Testis (tissue), 3 donors: ENCODE measurements around the gene PPP2R2C. TPM values are rescaled to one million over a fixed set of nuclear protein-coding genes. Genes with fewer than 3 reads are reported as not detected.

ENCODE experiments used
- DNase-seq: peaks from one replicate; pipeline ENCODE4 v3.0.0-alpha.2; 2019
- H3K27ac ChIP-seq, 2 donors: fragments of 200-600 bp; sonication (generic); one replicate each; pipeline ENCODE4 v1.5.1; 2019
- H3K27me3 ChIP-seq: fragments of 200-600 bp; sonication (generic); one replicate; pipeline ENCODE4 v1.5.1; 2019
- H3K36me3 ChIP-seq: fragments of 200-600 bp; sonication (generic); one replicate; pipeline ENCODE4 v1.5.1; 2017; ENCODE audit warnings: low read depth; ENCODE audit errors: missing control alignments
- H3K4me1 ChIP-seq: fragments of 200-600 bp; sonication (generic); one replicate; pipeline ENCODE4 v1.5.1; 2019
- H3K4me3 ChIP-seq, 2 donors: fragments of 200-600 bp; sonication (generic); one replicate each; pipeline ENCODE4 v1.5.1; 2017 to 2019
- H3K9me3 ChIP-seq: fragments of 200-600 bp; sonication (generic); one replicate; pipeline ENCODE4 v1.5.1; 2017
- POLR2A ChIP-seq: fragments of 450-650 bp; IDR thresholded peaks from one replicate; pipeline ENCODE4 v1.6.1; 2017; ENCODE audit warnings: antibody characterized with exemption, mild to moderate bottlenecking, moderate library complexity
- WGBS, 2 donors: methylation state at CpG; one replicate each; pipeline ENCODE4 v1.1.5; 2018; 5-methylcytosine and 5-hydroxymethylcytosine counted together
- intact Hi-C: fragments of 100-400 bp; cut with DNase I; formaldehyde crosslinking; loops from one replicate; pipeline ENCODE4 v1.15.1; 2023; ENCODE audit warnings: low total_unique reads
- polyA plus RNA-seq: library from polyadenylated mRNA; stranded (reverse); fragments of 350-450 nt; fragmentation: Illumina TruSeq; extraction: RNeasy Lipid Tissue Mini Kit (QIAGEN cat#74804); gene quantifications from one replicate; pipeline ENCODE4 v1.2.3, GENCODE V29; 2014; ENCODE audit warnings: low read depth, low replicate concordance; ENCODE audit not compliant: insufficient read depth
- total RNA-seq, 2 donors: library from RNA; depleted of rRNA; stranded (reverse); fragments of >200 nt; gene quantifications; one replicate each; pipeline ENCODE4 v1.2.3, GENCODE V29; 2016
- TF ChIP-seq, protein P1 (sequence below), 3 experiments: fragments of 450-650 bp in 2 of 3; fragments of 200-600 bp in 1 of 3; sonication (generic) in 1 of 3; IDR thresholded peaks; one replicate each; pipeline ENCODE4 v1.5.1; 2016 to 2019; ENCODE audit warnings: antibody characterized with exemption in 3 of 3, mild to moderate bottlenecking in 2 of 3, moderate library complexity in 1 of 3

Gene PPP2R2C
- total and polyA plus RNA-seq, 3 donors from 2014 or later: 7.9 to 20.4 (median 13.1) TPM

DNA sequence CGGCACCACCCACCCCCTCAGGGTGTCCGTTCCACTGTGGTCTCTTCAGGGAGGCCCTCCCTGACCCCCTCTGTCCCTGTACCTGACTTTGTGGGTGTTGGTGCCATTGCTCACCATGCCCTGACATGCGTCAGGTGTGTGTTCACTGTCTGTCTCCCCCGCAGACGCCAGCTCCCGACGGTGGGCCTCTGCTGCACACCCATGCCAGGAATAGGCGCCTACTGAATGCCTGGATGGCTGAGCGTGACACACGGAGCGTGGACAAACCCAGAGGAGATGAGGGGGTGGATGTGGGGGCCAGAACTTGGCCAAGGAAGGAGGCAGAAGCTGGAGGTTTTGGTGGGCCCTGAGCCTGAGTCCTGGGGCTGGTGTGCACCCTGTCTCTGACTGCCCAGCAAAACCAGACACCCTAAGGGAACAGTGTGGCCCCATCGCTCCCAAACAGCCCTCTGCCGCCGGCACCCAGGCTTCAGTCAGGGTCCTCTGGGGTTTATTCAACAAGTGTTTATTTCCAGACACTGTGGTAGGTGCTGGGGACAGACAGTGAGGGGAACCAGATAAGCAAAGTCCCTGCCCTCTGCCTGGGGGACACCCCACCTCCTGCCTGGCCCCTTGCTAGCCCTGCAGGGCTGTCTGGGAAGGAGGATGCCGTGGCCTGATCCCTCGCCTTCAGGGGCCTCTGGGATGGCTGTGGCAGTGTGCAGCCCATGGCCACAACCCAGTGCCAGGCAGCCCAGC, 125.9 kb downstream of the PPP2R2C start:
- no peaks in the 10 kb centered on the region for H3K9me3 ChIP-seq
- intact Hi-C loops: no loop called here
- no peak for DNase-seq
- no peak overlapping the region for H3K4me3 ChIP-seq
- H3K27ac ChIP-seq: no peak overlapping the region
- no peak for TF ChIP-seq POLR2A
- TF ChIP-seq, protein P1, sequence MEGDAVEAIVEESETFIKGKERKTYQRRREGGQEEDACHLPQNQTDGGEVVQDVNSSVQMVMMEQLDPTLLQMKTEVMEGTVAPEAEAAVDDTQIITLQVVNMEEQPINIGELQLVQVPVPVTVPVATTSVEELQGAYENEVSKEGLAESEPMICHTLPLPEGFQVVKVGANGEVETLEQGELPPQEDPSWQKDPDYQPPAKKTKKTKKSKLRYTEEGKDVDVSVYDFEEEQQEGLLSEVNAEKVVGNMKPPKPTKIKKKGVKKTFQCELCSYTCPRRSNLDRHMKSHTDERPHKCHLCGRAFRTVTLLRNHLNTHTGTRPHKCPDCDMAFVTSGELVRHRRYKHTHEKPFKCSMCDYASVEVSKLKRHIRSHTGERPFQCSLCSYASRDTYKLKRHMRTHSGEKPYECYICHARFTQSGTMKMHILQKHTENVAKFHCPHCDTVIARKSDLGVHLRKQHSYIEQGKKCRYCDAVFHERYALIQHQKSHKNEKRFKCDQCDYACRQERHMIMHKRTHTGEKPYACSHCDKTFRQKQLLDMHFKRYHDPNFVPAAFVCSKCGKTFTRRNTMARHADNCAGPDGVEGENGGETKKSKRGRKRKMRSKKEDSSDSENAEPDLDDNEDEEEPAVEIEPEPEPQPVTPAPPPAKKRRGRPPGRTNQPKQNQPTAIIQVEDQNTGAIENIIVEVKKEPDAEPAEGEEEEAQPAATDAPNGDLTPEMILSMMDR (IDR thresholded peaks at IDR 0.05): no peak
- no peaks in the 10 kb centered on the region for H3K4me1 ChIP-seq
- no peaks in the 10 kb centered on the region for H3K36me3 ChIP-seq
- H3K27me3 ChIP-seq: no peaks in the 10 kb centered on the region
- 88 to 95% methylated on average over 14 to 16 of the region's 16 CpGs for WGBS, 2 donors

DNA sequence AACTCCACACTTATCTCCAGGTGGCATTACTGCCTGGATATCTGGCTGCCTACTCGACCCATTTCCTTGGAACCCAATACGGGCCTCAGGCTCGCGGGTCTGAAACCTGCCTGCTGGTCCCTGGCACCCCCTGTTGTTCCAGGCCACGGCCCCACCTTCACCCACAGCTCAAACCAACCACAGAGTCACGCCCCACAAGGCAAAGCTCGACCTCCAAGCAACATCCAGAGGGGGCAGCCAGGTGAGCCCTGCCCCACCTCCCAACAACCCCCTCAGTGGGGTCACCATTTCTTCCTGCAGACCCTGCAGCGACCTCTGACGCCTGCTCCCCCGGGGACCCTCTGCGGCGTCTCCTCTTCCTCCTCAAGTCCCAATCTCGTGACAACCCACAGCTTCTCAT, 126.5 kb downstream of the PPP2R2C start:
- no peaks in the 10 kb centered on the region for H3K9me3 ChIP-seq
- no peaks in the 10 kb centered on the region for H3K36me3 ChIP-seq
- H3K27ac ChIP-seq: no peak overlapping the region
- intact Hi-C loops: no loop called here
- no peak overlapping the region for H3K4me3 ChIP-seq
- DNase-seq: no peak
- WGBS, 2 donors: 87 to 91% methylated on average over 13 of the region's 13 CpGs
- H3K4me1 ChIP-seq: no peaks in the 10 kb centered on the region
- TF ChIP-seq, protein P1 (IDR thresholded peaks at IDR 0.05): no peak
- no peak for TF ChIP-seq POLR2A
- no peaks in the 10 kb centered on the region for H3K27me3 ChIP-seq

DNA sequence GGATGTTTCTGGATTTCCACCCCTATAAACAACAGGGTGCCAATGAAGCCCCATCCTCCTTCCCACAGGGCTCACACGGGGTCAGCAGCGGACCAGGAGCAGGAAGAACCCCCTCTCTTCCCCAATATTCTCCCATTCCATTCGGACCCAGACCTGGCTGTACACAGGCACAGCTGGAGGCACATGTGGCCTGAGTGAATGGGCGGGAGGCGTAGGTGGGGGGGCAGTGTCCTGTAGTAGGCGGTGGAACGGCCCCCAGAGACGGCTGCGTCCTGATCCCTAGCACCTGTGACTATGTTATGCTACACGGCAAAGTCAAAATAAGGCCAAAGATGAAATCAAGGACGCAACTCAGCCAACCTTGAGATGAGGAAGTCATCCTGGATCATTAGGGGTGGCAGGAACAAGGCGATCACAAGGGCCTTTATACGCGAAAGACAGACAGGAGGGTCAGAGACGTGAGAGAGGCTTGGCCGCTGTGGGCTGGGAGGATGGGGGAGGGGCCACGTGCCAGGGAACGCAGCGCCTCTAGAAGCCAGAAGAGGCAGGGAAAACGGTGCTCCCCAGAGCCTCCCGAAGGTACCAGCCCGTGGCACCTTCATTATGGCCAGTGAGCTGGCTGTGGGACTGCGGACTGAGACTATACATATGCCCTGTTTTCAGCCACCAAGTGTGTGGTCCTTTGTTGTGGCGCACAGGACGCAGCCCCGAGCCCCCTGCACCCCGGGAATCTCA, 127.2 kb downstream of the PPP2R2C start:
- WGBS, 2 donors: 80 to 86% methylated on average over 27 of the region's 27 CpGs
- H3K36me3 ChIP-seq: no peaks in the 10 kb centered on the region

DNA sequence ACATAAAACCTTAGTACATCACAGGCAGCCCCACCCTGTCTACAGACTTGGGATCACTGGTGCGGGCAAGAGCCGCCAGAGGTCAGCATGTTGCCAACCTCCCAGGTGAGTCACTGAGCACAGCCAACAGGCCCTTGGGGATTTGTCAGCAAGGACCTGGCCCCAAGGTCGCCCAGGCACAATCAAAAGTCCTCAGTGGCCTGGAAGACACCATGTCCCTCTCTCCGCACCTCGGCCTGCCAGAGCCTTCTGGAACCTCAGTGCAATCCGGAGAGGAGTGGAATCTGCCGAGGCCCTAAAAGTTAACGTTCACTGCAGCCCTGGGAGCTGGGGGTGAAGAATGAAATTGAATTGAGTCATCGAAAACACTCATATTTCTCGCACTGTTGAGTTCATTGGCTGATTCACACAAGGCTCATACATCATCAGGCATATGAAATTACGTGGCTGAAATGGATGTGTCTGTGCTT, 128.4 kb downstream of the PPP2R2C start:
- H3K27me3 ChIP-seq: no peaks in the 10 kb centered on the region
- H3K9me3 ChIP-seq: no peaks in the 10 kb centered on the region
- no peak overlapping the region for H3K4me3 ChIP-seq
- H3K36me3 ChIP-seq: no peaks in the 10 kb centered on the region
- TF ChIP-seq POLR2A: no peak
- TF ChIP-seq, protein P1 (IDR thresholded peaks at IDR 0.05): no peak
- 83 to 90% methylated on average over 11 of the region's 11 CpGs for WGBS, 2 donors
- no peak overlapping the region for H3K27ac ChIP-seq
- no peak for DNase-seq
- no peaks in the 10 kb centered on the region for H3K4me1 ChIP-seq
- intact Hi-C loops: no loop called here

More for the DNA sequence above, 127.2 kb downstream of the PPP2R2C start:
- TF ChIP-seq, protein P1 (IDR thresholded peaks at IDR 0.05): no peak
- TF ChIP-seq POLR2A: no peak
- Histone ChIP-seq H3K27me3 (no peaks in the 10 kb centered on the region), H3K4me3 (no peak overlapping the region), H3K27ac (no peak overlapping the region), H3K9me3 (no peaks in the 10 kb centered on the region), H3K4me1 (no peaks in the 10 kb centered on the region)
- intact Hi-C loops: no loop called here
- DNase-seq: no peak
